HG03064 (cell line): ENCODE results near the gene C10orf90.

Source experiments
- ATAC-seq: cut with Tn5 transposase; IDR thresholded peaks from one replicate; pipeline ENCODE4 v1.9.1; 2021; ENCODE audit warnings: low read depth; ENCODE audit not compliant: unreplicated experiment

Gene C10orf90

DNA sequence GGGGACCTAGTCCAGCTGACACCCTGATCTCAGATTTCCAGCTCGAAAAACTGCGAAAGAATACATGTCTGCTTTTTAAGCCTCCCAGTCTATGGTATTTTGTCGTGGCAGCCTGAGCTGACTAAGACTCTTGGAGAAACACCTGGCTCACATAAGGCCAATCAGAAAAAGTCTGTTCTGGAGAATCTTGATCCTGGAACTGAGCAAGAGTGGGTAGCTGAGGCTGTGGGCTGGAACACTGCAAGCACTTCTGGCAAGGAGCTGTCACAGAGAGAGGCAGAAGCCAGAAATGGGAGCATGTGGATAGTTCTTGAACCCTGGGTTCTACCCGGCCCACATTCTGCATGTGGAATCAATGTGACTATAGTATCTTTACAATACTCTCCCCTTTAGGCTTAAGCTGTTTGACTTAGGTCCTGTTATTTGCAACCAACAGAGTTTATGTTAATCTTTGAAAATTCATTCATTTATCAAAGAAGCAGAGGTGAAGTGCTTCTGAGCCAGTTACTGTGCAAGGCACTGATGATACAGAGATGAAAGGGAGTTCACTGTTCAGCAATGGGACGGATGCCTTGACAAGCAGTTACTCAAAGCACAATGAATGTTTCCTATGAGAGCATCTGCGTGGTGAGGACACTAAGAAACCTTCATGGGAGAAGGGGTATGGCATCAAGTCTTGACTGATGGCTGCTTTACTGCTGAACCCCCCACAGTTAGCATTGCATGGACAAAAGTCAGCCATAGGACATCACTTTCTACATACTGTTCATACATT lies 4.4 kb upstream of the C10orf90 start:
- ATAC-seq, result no peak

DNA sequence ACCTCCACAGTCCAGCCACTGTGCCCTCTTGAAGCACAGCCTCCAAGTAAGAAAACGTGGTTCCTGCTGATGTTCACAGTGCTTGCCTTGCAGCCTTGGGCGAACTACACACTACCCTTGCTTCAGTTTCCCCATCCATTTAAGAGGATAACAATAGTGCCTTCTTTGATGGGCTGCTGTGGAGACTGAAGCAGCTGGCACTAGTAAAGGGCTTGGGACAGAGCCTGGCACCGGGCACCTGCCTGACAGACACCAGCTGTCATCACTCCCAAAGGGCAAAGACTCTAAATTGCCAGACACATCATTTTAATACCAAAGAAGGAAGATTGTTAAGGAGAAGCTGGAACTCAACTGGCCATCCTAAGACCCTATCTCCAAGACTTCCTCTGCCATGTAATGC lies 3.1 kb upstream of the C10orf90 start:
- ATAC-seq, result no peak

DNA sequence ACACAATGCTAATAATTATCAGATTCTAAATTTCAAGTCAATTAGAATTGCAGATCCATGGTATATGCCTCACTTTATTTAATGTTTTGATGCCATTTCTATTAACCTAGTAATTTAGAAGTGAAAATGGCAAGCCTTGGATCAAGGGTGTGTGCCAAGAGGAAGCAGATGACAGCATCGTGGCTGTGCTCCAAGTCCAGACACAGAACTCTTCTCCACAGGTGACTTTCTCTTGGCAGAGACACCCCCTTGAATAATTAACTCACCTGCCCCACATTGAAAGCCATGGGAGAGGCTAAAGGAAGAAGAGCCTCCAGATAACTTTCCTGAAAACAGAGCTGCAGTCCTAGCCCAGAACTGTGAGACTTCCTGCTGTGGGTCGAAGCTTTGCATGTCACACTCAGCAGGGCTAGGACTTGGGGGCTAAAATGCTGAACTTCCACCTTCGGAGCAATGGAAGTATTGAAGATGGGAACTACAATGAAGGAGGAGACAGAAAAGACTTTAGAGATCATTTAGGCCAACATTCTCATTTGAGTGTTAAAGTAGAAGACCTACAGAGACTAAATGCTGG lies 996 bp upstream of the C10orf90 start:
- ATAC-seq, result no peak

DNA sequence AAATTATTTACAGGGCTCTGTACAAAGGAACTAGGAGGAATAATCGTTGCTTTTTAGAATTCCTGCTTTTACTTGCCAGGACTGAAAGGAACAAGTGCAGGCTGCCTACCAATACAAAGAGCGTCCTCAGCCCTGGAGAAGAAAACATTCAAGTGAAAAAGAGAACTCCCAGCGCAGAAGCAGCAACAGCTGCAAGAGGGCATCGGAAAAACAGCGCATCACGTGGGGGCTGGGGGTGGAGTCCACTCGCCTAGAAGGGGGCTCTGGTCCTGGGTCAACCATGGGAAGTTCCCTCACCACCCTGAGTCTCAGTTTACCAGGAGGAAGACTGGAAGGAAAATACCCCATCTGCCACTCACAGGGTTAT lies 385 bp upstream of the C10orf90 start:
- no peak for ATAC-seq

DNA sequence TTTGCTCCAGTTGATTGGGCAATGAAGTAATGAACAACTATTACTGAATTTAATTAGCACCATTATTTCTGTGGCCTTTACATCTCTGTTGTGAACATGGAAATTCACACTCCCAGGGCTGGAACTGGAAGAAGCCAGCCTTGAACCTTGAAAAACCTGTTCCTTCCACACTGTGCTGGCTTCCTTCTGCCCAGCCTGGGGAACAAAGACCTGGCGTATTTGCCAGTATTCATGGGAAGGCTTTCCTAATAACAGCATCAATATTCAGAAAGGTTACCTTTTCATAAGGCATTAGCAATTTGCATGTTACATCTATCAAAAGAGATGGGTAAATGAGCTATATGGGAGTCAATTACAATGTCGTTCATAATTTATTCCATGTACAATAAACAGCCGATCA lies 1.3 kb downstream of the C10orf90 start:
- no peak for ATAC-seq

DNA sequence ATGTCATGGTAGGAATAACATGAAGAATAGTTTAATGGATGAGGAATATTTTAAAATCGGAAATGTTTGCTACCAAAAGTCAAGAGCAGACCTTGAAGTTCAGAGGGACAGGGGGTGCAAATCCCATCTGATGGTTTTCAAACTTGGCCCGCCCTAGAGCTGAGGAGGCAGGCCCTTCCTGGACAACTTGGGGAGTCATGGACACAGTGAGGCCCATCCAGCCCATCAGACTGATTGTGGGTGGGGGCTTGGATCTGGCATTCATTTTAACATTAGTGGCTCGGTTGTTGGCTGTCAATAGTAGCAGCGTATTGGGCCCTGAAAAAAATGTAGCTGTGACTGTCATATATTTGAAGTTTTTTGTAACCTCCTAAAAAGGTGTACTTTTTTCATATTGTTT lies 2.0 kb downstream of the C10orf90 start:
- ATAC-seq, result no peak

DNA sequence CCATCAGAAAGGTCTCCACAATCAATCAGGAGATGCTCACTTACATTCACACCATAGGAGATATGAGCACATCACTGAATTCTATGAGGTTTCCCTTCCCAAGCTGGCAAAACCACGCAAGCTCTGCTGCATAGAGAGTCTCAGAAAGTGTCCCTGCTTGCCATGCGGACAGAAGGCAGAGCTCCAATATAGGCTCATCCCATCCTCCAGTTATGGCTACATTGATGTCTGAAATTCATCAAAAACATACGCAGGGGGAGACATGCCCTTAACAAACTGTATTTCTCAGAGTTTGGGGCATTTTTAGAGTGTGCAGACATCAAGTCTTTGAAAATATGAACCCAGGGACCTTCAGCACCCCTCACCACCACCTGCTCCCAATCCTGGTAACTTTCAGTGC lies 2.9 kb downstream of the C10orf90 start:
- no peak for ATAC-seq

DNA sequence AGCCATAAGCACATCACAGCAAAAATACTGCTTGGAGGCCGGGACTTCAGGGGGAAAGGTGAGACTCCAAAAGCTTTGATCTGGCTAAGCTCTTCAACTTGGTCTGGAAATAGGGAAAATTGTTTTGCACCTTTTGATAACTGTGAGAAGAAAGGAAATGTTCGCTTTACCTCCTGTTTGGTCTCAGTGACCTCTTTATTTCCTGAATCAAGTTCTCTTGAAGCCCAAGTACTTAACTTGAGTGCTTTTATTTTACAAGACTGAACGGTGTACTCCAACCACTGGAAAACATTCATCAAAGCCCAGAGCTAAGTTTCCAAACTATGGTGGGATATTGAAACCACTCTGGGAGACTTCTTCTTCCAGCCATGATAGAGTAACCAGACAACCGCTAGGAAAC lies 5.3 kb downstream of the C10orf90 start:
- no peak for ATAC-seq

DNA sequence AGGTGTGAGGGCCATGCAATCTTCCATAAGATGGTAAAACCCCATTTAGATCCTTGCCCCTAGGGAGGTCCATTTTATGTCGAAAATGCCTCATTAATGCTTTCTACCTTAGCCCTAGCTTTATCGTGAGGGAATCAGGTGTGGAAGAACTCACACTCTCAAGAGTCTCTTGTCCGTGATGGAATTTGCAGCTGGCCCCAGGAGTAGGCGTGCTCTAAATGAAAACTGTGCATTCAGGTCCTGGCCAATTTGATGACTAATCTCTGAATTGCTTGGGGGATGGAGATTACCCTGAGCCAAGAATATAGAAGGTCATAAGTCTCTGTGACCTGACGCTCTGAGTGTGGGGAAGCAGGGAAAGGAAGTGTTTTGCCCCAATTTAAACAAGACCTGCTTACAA lies 6.6 kb downstream of the C10orf90 start:
- no peak for ATAC-seq

DNA sequence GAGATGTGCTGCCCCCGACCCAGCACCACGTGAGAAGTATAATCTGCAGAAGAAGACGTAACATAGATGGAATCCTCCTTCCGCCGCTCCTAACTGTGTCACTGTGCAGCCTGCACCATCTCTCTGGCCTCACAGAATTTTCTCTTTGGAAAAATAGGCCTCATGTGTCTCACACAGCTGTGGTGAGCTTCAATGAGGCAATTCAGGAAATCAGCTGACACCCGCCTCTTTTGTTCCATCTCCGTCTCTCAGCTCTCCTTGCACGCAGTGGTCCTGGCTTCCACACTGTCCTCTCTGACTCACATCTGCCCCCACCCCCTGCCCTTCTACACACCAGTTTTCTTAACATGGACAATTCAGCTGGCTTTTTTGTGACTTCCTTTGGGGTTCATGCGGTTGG lies 7.2 kb downstream of the C10orf90 start:
- no peak for ATAC-seq

DNA sequence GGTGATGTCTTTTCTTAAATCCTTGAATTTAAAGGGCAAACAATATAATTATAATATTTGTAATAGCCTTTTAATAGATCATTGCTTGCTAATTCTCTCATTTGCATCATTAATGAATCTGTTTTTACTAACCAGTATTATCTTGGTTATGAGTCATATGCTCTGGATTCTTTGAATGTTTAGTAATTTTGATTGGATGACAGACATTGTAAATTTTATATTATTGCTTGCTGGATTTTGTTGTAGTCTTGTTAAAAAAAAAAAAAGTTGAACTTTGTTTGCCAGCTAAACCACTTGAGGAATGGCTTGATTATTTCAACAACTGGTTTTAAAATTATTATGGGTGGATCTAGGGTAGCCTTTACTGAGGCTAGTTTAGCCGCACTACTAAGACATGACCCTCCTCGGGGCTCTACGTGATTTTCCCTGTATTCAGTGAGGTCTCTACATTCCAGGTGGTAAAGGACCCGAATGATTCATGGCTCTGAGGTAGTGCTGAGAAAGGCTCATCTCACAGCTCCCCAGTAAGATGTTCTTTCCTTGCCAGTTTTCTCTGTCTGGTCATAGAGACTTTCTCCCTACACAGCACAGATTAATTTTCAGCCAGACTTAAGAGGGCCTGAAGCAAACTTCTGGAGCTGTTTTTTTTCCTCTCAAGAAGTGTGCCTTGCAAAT lies 8.5 kb downstream of the C10orf90 start:
- no peak for ATAC-seq

DNA sequence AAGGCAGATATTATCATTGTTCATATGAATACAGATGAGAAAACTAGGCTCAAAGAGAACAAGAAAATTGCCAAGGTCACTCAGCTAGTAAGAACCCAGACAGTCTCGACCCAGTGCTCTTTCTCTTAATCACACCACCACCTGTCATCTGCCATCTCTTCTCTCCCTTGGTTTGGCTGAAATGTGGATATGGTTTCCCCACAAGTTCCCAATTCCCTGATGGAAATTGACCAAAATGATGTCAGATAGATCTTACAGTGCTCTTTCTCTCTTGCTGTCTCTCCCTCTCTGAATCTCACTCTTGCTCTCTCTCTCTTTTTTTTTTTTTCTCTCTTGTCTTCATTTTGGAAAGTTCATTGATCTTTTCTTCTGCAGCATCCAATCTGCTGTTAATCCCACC lies 9.1 kb downstream of the C10orf90 start:
- ATAC-seq, result no peak

DNA sequence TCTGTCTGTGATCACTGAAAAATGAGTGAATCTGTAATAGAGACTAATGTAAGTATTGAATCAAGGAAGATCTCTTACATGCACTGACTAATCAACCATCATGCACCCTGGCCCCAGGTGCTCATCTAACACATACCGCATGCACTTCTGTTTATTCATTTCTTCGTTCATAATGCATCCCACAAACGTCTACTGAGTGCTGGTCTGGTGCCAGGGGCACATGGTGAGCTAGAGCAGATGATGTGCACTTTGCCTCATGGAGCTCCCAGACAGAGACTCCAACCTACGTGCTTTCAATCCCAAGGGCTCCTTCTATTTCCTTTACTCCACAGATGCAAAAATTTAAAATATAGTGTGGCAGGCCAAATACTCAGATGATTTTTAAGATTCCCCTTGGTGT lies 10.7 kb downstream of the C10orf90 start:
- ATAC-seq, result no peak

DNA sequence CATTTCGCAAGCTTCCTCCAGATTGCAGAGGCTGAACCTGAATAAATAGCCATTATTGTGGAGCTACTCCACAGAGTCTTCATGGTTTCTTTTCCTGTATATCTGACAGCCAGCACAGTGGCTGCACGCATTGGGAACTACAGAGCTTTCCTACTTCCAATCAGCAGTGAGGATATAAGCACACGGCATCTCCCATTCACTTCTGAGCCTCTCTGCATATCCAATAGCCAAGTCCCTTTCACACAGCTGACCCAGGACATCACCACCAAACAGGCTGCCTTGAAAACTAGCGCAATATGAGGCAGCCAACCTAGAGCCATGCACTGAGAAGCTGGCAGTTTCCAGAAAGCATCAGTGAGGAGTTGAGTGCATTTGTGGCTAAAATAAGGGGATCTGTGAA lies 11.6 kb downstream of the C10orf90 start:
- no peak for ATAC-seq

DNA sequence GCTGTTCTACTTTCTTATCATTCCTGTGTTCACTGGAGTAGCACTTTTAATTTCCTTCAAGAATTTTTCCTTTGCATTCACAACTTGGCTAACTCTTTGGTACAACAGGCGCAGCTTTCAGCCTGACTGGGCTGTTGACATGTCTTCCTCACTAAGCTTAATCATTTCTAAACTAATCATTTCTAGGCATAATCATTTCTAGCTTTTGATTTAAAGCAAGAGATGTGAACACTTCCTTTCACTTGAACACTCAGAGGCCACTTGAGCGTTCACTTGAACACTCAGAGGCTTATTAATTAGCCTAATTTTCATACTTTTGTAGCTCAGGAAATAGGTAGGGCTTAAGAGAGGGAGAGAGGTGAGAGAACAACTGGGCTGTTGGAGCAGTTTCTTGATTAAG lies 15.9 kb downstream of the C10orf90 start:
- ATAC-seq, result no peak

DNA sequence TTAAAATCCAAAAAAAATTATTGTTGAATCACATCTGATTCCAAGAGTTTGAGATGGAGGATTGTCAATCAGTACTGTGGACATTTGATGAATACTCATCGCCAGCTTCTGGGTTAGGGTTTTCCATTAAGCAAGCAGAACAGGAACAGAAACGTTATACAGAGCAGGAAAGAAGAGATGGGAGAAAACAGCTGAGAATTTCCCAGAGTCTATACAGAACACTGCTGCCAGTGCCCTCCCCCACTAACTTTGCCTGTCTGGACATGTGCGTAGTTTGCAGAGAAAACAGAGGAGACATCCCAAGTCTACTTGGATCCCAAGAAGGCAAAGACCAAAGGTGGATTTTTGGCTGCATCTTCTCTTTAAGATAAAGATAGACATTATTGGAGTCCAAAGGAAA lies 19.0 kb downstream of the C10orf90 start:
- no peak for ATAC-seq

DNA sequence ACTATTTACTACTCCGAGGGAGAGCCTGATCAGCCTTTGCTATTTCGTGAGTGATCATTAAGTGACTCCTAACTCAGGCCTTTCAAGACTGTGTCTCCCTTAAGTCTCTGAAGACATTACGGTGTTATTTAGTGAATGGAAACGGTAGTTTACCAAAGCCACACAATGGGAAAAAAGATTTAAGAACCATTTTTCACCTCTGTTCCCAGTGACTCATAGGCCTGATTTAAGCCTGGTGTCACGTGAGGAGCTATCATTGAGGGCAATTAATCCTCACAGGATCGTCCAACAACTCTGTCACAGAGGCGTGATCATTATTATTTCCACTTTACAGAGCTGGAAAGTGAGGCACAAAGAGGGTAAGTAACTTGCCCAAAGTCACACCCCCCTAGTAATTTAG lies 20.3 kb downstream of the C10orf90 start:
- ATAC-seq, result no peak

DNA sequence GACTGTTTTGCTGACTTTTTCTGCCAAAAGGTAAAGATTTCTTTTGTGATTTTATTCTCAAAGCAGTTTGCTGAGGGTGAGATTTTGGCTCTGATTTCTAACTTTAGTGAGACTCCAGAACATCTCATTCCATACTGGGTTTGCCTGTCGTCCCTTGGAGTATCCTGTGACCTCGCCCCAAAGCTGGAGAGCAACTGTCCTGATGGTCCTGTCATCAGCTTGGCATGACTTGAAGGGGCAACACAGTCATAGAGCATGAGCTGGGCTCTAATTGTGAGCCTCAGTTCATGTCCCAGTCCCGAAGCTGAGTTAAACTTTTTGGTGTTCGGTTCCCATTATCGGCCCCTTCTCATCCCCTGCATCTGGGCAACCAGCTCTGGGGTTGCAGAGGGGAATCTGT lies 23.4 kb downstream of the C10orf90 start:
- no peak for ATAC-seq

DNA sequence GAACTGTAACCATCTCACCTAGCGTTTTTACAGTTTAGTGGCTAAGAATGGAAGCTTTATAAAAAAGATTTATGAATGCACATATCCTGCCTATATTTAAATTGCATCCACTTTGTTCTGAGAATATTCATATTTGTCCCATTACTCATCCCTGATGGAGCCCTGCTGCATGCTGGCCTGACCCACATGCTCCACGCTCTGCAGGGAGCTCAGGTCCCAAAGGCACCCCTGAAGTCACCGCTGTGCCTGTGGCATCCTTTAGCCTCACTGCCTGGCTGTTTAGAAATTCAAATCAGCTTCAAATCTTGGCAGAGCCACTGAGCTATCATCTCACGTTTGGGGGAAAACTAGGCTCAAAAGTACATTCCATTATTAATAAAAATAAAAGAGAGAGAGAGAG lies 24.4 kb downstream of the C10orf90 start:
- no peak for ATAC-seq

DNA sequence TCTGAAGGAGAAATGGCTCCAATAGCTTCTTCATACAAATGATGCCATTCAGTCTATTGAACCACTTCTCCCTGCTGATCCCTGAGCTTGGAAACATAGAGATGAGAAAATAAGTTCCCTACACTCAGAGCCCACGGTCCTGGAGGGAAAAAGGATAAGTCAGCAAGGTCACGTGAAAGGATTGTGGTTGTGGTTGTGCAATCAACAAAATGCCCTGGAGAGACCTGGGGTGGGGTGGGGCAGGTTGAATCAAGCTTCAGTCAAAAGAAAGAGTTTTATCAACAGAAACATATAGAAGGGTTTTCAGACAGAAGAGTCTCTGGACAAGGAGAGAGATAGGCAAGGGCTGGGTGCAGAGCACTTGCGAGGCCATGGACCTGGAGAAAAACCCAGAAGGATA lies 30.1 kb downstream of the C10orf90 start:
- ATAC-seq, result no peak

DNA sequence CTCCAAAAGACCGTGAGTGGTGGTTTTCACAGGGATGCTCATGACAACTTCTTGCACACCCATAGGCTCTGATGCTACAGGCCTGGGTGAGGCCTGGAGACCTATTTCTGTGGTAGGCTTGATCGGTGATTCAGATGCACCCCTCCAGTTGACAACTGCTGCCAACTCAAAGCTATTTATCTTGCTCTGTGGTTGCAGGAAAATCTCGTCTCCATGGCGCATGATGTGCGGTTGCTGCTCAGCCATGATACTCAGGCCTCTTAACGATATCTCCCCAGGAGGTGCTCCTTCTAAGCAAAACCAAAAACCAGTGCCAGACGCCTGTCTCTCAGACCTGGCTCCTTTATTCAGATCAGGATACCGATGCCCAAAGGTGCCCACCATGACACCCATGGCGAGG lies 31.4 kb downstream of the C10orf90 start:
- no peak for ATAC-seq

DNA sequence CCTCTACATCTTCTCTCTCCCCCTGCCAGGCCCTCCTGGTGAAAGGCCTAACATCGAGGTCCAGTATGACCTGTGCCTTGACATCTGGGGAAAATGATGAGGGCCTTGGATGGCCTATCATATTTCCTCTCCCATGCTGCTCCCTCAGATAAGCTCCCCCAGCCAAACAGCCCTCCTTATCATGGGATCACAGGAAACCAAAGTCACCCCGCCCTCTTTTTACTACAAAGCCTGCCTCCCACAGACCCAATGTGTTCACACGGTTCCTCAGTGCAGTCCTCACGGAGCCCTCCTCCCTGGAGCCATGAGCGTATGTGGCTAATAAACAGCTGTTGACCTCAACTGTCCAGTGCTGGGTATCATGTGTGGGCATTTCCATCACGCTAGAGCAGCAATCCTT lies 32.0 kb downstream of the C10orf90 start:
- no peak for ATAC-seq
